SJSA1 (cell line): Measurements from ENCODE around the gene NUDT4. TPM values are rescaled to one million over a fixed set of nuclear protein-coding genes. Genes with fewer than 3 reads are reported as not detected.

ENCODE experiments used
- DNase-seq, 2 experiments: peaks; one replicate each; pipeline ENCODE4 v3.0.0-alpha.2; 2015 to 2020; ENCODE audit warnings: low spot score in 2 of 2, low read depth in 1 of 2
- H3K27ac ChIP-seq: fragments of 250-450 bp; sonication (Bioruptor Pico); 2 replicates; pipeline ENCODE4 v1.5.1; 2020; ENCODE audit warnings: mild to moderate bottlenecking, moderate library complexity
- H3K27me3 ChIP-seq: fragments of 250-450 bp; sonication (Bioruptor Pico); replicated peaks from 2 replicates; pipeline ENCODE4 v1.5.1; 2020; ENCODE audit warnings: mild to moderate bottlenecking, moderate library complexity
- H3K36me3 ChIP-seq: fragments of 250-450 bp; sonication (Bioruptor Pico); 2 replicates; pipeline ENCODE4 v1.5.1; 2020; ENCODE audit warnings: mild to moderate bottlenecking
- H3K4me1 ChIP-seq: fragments of 250-450 bp; sonication (Bioruptor Pico); replicated peaks from 2 replicates; pipeline ENCODE4 v1.6.1; 2021; ENCODE audit warnings: mild to moderate bottlenecking
- H3K4me3 ChIP-seq: fragments of 250-450 bp; sonication (Bioruptor Pico); 2 replicates; pipeline ENCODE4 v1.5.1; 2020; ENCODE audit warnings: mild to moderate bottlenecking
- H3K9me3 ChIP-seq: fragments of 250-450 bp; sonication (Bioruptor Pico); replicated peaks from 2 replicates; pipeline ENCODE4 v1.5.1; 2020; ENCODE audit warnings: mild to moderate bottlenecking
- total RNA-seq: library from RNA; depleted of rRNA; stranded (reverse); fragments of >200 nt; shearing (Covaris generic); gene quantifications from 2 replicates; pipeline ENCODE4 v1.2.3, GENCODE V29; 2014; rRNA removed

Gene NUDT4
- 33.8 and 41.2 TPM in 2 replicates for total RNA-seq

DNA sequence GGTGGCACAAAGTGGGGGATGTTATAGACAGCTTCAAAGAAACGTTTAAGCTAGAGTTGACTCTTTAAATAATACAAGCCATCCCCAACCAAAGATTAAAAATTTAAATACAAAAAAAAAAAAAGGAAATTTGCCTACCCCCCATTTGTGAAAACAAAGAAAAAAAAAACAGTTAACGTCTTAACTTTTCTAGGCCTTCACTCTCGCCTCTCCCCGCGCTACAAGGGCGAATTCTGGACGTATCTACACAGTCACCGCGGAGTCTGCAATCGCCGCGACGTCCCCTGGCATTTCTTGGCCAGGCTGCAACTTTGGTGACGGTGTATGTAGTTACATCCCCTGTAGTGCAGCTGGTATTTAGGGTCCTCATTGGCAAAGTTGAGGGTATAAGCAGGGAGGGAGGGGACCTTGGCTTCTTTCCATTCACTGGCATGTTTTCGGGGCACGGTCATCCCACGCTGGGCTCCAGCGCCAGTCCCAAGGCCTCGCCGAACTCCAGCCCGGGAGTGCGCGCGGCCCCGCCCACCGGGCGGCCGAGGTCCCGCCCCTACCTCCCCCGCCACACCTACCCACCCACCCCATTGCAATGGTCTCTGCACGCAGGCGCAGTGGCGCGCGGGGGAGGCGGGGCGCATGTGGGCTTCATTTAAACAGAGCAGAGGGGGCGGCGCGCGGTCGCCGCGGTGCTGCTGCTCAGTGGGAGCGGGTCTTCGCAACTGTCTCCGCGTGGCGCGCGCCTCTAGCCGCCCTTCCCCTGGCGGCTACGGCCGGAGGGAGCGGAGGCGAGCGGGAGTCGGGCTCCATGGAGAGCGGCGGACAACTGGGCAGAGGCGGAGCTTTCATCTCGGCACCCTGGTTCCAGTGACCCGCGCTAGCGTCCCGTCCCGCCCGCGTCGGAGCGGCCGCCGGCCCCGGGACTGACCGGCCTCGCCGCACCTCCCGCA lies at the start of gene NUDT4:
Gene NUDT4 (plus strand): TSS at position 674 of the 944 bp plus-strand sequence. CDS start 398 bp downstream, outside the sequence.
- Histone ChIP-seq H3K4me1 (peaks cover 23% of the 10 kb centered on the region), H3K4me3 (peak within 1 kb of the TSS; percentile 66), H3K27me3 (no peaks in the 10 kb centered on the region), H3K36me3 (peaks cover 6% of the 10 kb centered on the region; the same call in 1 of the 2 replicates), H3K27ac (peak within 1 kb of the TSS; percentile 45), H3K9me3 (no peaks in the 10 kb centered on the region)
- DNase-seq: peak; percentile 91 to 96

DNA sequence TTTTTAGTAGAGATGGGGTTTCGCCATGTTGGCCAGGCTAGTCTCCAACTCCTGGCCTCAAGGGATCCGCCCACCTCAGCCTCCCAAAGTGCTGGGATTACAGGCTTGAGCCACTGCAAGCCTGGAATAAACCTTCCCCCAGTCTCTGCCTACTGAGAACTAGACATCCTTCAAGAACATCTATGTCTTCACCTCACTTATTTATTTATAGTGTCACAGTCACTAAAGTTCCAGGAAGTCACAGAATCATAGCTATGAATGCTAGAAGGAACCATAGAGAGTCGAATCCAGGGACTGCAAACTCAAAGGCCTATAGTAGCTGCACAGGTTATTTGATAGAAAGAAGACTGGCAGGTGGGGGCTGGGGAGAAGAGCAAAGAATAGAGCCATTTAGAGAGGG lies 44.7 kb upstream of the NUDT4 start:
- DNase-seq: no peak
- H3K27ac ChIP-seq: no peak overlapping the region
- H3K36me3 ChIP-seq: no peaks in the 10 kb centered on the region
- H3K4me3 ChIP-seq: no peak overlapping the region
- H3K9me3 ChIP-seq: no peaks in the 10 kb centered on the region
- H3K27me3 ChIP-seq: no peaks in the 10 kb centered on the region
- H3K4me1 ChIP-seq: peaks cover 12% of the 10 kb centered on the region

DNA sequence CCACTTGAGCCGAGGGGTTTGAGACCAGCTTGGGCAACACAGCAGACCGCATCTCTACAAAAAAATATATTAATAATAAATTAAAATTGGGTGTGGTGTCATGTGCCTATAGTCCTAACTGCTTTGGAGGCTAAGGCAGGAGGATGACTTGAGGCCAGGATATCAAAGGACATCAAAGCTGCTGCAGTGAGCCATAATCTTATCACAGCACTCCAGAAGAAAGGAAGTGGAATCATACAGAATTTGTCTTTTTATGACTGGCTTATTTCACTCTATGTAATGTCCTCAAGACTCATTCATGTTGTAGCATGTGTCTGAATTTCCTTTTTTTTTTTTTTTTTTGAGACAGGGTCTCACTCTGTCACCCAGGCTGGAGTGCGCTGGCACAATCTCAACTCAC lies 43.9 kb upstream of the NUDT4 start:
- no peak for DNase-seq
- Histone ChIP-seq H3K9me3 (no peaks in the 10 kb centered on the region), H3K27ac (no peak overlapping the region), H3K36me3 (no peaks in the 10 kb centered on the region), H3K4me3 (no peak overlapping the region), H3K27me3 (no peaks in the 10 kb centered on the region), H3K4me1 (peaks cover 12% of the 10 kb centered on the region)

DNA sequence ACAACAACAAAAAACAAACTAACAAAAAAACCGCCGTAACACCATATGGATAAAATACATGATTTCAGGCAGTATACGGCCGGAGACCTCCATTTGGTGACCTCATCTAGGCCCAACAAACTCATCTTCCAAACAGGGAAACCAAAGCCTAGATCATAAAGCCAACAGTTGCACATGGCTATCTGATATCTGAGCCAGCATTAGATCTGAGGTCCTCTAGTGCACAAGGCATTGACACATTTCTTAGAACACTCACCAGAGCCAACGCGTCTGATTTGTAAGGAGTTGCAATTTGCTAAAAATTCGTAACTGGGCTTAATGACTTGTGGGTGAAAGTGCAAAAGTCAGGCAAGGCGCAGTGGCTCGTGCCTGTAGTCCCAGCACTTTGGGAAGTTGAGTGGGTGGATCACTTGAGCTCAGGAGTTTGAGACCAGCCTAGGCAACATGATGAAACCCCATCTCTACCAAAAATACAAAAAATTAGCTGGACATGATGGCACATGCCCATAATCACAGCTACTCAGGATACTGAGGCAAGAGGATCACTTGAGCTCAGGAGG lies 42.0 kb upstream of the NUDT4 start:
- H3K4me1 ChIP-seq: peaks cover 12% of the 10 kb centered on the region
- H3K36me3 ChIP-seq: no peaks in the 10 kb centered on the region
- DNase-seq: no peak
- no peak overlapping the region for H3K27ac ChIP-seq
- H3K4me3 ChIP-seq: no peak overlapping the region
- H3K27me3 ChIP-seq: no peaks in the 10 kb centered on the region
- no peaks in the 10 kb centered on the region for H3K9me3 ChIP-seq

DNA sequence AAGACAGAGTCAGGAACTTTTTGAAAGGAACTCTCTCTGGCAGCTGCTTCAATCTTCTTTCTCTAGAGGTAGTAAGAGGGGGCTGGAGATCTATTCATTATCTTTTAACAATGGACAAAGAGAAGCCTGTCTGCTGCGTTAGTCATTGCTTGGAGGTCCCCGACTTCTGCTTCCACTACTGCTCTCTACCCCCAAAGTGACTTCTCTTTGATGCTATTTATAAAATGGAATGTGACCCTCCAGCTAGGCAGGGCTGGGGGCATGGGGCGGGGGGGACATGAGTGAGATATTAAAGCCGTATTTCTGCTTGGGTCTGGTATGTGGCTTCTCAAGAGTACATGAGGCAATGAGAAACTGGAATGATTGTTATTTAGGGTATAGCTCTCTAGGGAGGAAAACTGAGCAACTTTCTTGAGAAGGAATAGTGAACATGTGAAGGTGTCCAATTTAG lies 41.4 kb upstream of the NUDT4 start:
- DNase-seq: peak in 1 of 2 experiments; percentile 9

DNA sequence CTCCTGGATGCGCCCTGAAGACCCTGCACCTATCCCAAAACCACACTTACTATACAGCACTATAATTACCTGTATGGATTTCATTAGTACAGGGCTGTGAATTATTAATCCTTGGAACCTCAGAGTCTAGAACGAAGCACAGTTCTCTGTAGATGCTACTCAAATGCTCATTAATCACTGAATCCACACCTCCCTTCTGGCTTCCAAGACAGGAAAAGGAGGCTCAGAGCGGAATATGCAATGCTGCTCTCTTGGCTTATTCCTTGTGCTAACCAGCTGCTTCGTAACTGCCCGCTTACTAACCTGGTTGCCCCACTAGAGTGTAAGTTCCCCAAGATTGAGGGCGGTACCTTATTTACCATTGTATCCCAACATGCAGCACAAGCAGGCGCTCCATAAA lies 39.1 kb upstream of the NUDT4 start:
- Histone ChIP-seq H3K27me3 (no peaks in the 10 kb centered on the region), H3K4me1 (peaks cover 12% of the 10 kb centered on the region), H3K36me3 (no peaks in the 10 kb centered on the region), H3K4me3 (no peak overlapping the region), H3K9me3 (no peaks in the 10 kb centered on the region), H3K27ac (no peak overlapping the region)
- DNase-seq: no peak

More for the DNA sequence above, 41.4 kb upstream of the NUDT4 start:
- no peaks in the 10 kb centered on the region for H3K36me3 ChIP-seq
- no peaks in the 10 kb centered on the region for H3K9me3 ChIP-seq
- no peak overlapping the region for H3K4me3 ChIP-seq
- H3K27me3 ChIP-seq: no peaks in the 10 kb centered on the region
- H3K27ac ChIP-seq: no peak overlapping the region
- H3K4me1 ChIP-seq: peaks cover 12% of the 10 kb centered on the region

DNA sequence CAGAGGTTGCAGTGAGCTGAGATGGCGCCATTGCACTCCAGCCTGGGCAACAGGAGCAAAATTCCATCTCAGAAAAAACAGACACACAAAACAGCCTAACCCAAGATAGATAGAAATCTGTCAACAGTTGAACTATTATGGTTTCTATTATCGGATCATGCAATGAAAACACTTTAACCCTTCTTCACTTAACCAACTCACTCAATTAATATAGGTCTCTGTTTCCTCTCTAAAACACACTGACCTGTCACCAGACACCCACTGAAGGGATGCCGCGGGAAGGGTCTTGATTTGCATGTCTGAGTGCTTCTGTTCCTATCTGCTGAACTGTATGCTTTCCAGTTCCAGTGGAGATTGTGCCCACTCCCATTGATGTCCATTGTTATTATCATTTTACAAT lies 38.0 kb upstream of the NUDT4 start:
- Histone ChIP-seq H3K36me3 (no peaks in the 10 kb centered on the region), H3K9me3 (no peaks in the 10 kb centered on the region), H3K27ac (no peak overlapping the region)

DNA sequence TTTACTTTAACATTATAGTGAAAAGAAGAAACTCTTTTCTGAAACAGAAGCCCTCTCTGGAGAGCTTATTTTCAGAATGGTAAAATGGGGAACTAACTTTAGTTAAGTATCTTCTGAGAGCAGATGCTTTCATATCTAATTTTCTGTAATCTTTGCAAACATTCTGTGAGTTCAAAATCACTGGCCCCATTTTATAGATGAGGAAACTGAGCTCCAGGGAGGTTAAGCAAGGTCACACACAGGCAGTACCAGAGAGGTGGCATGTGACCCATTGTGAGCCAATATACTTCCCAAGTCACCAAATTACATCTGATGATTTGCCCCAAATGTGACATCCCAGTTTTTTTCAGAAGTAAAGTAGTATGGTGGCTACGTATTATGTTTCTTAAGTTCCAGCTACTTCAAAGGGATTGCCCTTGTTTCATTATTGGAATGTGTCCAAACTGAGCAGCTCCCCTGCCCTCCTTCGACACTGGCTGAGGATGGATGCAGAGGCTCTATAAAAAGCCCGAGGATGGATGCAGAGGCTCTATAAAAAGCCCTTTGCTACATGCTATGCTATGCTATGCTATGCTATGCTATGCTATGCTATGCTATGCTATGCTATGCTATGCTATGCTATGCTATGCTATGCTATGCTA lies 36.2 kb upstream of the NUDT4 start:
- Histone ChIP-seq H3K4me3 (no peak overlapping the region), H3K27ac (no peak overlapping the region)
- DNase-seq: no peak

More for the DNA sequence above, 38.0 kb upstream of the NUDT4 start:
- H3K27me3 ChIP-seq: no peaks in the 10 kb centered on the region
- no peak overlapping the region for H3K4me3 ChIP-seq
- no peak for DNase-seq
- peaks cover 12% of the 10 kb centered on the region for H3K4me1 ChIP-seq

DNA sequence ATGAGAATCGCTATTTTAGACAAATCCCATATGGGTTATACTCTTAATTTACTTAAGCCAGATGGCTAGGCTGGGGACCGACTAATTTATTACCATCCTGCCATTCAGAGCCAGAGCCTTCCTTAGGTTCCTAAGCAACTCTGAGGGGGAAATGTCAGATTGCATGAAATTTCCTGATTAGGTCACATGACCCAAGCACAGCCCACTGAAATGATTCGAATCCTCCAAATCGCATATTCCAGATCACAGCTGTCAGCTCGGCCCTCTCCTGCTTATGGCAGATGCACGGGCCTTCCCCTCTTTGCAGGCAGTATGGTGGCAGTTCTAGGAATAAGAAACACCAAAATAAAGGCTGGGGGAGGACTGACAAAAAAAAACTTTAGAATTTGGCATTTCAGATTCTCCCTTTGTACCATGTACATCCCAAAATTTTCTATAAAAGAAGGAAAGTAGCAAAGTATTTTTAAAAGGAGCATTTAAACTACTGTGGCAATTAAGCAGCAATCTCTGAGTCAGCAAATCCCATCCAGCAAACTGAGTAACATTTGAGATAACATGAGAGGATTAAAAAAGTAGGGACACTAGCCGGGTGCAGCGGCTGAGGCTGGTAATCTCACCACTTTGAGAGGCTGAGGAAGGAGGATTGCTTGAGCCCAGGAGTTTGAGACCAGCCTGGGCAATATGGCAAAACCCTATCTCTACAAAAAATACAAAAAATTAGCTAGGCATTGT lies 30.5 kb upstream of the NUDT4 start:
- Histone ChIP-seq H3K4me1 (no peaks in the 10 kb centered on the region), H3K27me3 (no peaks in the 10 kb centered on the region), H3K27ac (no peak overlapping the region), H3K4me3 (no peak overlapping the region), H3K36me3 (no peaks in the 10 kb centered on the region), H3K9me3 (no peaks in the 10 kb centered on the region)
- DNase-seq: no peak

More for the DNA sequence above, 36.2 kb upstream of the NUDT4 start:
- Histone ChIP-seq H3K36me3 (no peaks in the 10 kb centered on the region), H3K9me3 (no peaks in the 10 kb centered on the region), H3K27me3 (no peaks in the 10 kb centered on the region), H3K4me1 (peaks cover 4% of the 10 kb centered on the region)

DNA sequence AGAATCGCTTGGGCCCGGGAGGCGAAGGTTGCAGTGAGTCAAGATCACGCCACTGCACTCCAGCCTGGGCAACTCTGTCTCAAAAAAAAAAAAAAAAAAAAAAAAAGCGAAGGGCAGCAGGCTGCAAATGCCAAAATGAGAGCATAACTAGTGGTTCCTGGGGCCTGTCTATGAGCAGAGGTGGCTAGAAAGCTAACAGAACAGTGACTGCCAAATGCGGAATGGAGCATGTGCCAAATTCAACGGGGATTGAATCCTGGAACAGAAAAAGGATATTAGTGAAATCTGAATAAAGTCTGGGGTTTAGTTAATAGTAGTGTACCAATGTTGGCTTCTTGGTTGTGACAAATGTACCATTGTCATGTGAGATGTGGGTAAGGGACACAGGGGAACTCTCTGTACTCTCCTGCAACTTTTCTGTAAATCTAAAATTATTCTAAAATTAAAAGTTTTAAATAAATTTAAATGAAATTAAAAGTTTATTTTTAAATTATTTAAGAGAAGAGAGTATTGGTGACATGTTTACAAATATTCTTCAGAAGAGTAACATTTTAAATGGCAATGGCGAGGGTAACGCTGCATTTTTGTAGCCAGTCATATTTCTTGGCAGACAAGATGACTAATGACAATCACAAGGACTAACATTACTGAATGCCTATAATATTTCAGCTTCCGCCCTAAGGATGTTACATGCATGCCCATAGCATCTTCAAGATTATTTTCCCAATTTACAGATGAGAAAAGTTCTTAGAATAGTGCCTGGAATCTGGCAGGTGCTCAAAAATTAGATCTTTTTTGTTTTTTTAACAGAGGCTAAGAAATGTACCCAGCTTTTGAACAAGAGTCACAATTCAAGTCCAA lies 28.9 kb upstream of the NUDT4 start:
- no peak for DNase-seq
- Histone ChIP-seq H3K27me3 (no peaks in the 10 kb centered on the region), H3K4me1 (no peaks in the 10 kb centered on the region), H3K9me3 (no peaks in the 10 kb centered on the region), H3K4me3 (no peak overlapping the region), H3K27ac (no peak overlapping the region), H3K36me3 (no peaks in the 10 kb centered on the region)

DNA sequence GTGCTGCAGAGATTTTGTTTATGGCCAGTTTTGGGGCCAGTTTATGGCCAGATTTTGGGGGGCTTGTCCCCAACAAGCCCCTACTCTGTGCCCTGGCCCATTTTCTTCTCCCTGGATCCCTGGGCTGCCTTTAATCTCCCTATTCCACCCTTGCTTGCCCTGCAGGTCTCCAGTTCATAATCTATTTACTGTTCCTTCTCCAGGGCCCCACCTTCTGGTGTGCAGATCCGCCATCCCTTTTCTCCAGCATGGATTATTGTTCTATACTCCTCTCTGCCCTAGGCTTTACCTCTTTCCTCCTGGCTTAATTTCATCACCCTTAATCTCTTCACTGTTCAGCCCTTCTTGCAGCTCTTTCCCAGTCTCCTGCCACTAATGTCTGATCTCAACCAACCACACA lies 26.0 kb upstream of the NUDT4 start:
- Histone ChIP-seq H3K27me3 (no peaks in the 10 kb centered on the region), H3K36me3 (no peaks in the 10 kb centered on the region), H3K4me3 (no peak overlapping the region), H3K9me3 (no peaks in the 10 kb centered on the region), H3K27ac (no peak overlapping the region), H3K4me1 (no peaks in the 10 kb centered on the region)
- no peak for DNase-seq

DNA sequence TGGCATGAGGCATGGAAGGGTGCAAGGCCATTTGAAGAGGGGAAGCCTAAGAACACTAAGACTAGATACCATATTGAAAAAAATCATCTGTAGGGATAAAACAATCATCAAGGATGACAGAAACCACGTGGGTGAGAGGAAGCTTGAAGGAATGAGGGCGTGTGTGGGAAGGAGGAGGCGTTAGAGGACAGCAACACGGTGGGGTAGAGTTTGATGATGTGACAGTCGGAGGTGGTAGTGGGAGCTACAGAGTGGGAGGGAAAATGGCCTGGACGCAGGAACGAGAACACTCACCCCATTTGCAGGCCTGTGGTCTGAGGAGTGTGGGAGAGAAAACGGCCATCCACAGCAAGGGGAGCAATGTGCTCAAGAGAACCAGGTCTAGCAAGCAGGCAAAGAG lies 25.4 kb upstream of the NUDT4 start:
- H3K4me1 ChIP-seq: no peaks in the 10 kb centered on the region
- DNase-seq: no peak
- H3K9me3 ChIP-seq: no peaks in the 10 kb centered on the region
- H3K36me3 ChIP-seq: no peaks in the 10 kb centered on the region
- H3K4me3 ChIP-seq: no peak overlapping the region
- H3K27me3 ChIP-seq: no peaks in the 10 kb centered on the region
- H3K27ac ChIP-seq: no peak overlapping the region

DNA sequence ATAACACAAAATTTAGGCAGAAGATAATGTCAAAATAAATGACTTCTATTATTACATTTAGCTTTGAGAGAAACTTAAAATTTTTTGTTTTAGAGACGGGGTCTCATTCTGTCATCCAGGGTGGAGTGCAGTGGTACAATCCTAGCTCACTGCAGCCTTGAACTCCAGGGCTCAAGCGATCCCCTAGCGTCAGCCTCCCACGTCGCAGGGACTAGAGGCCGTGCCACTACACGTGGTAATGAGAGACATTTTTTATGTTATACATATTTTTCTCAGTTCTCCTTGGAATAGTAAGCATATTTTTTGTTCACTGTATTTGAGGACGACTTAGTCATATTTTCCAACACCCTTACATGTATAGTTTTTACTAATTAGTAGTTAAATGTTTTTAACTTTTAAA lies 21.5 kb upstream of the NUDT4 start:
- no peak overlapping the region for H3K27ac ChIP-seq
- no peaks in the 10 kb centered on the region for H3K27me3 ChIP-seq
- no peak for DNase-seq

More for the DNA sequence above, 21.5 kb upstream of the NUDT4 start:
- Histone ChIP-seq H3K4me3 (no peak overlapping the region), H3K36me3 (no peaks in the 10 kb centered on the region), H3K4me1 (no peaks in the 10 kb centered on the region), H3K9me3 (no peaks in the 10 kb centered on the region)
